Type B pancreatic cell (in vitro differentiated cells): Measurements from ENCODE around the gene CD46. TPM values are rescaled to one million over a fixed set of nuclear protein-coding genes. Genes with fewer than 3 reads are reported as not detected.
A peak's percentile ranks its signal among the peaks of the same experiment; 100 is the strongest.

Source experiments
- DNase-seq: peaks from one replicate; pipeline ENCODE4 v3.0.0; 2021; ENCODE audit warnings: mixed read lengths; ENCODE audit not compliant: unreplicated experiment; ENCODE audit errors: extremely low spot score
- H3K27ac Mint-ChIP-seq: 2 replicates; pipeline ENCODE4 v1.8.0; 2021; ENCODE audit warnings: mild to moderate bottlenecking, mixed read lengths
- H3K27me3 Mint-ChIP-seq: 2 replicates; pipeline ENCODE4 v1.8.0; 2021; ENCODE audit warnings: mixed read lengths
- H3K36me3 Mint-ChIP-seq: 2 replicates; pipeline ENCODE4 v1.8.0; 2021; ENCODE audit warnings: mixed read lengths
- H3K4me1 Mint-ChIP-seq: one replicate; pipeline ENCODE4 v1.8.0; 2021; ENCODE audit warnings: mixed read lengths; ENCODE audit not compliant: unreplicated experiment
- H3K4me3 Mint-ChIP-seq: 2 replicates; pipeline ENCODE4 v1.8.0; 2021; ENCODE audit warnings: mild to moderate bottlenecking, mixed read lengths
- H3K9me3 Mint-ChIP-seq: 2 replicates; pipeline ENCODE4 v1.8.0; 2021; ENCODE audit warnings: mixed read lengths
- CTCF ChIP-seq: fragments of 200-600 bp; sonication (generic); conservative IDR thresholded peaks from 2 replicates; pipeline ENCODE4 v1.5.0; 2021; ENCODE audit warnings: antibody characterized with exemption, mild to moderate bottlenecking
- total RNA-seq: library from RNA; stranded (reverse); gene quantifications from 2 replicates; pipeline ENCODE4 v1.2.1, GENCODE V29; 2021; ENCODE audit warnings: low replicate concordance

CD46 gene
- total RNA-seq, 1 donor from 2014 or later: 155 TPM

DNA sequence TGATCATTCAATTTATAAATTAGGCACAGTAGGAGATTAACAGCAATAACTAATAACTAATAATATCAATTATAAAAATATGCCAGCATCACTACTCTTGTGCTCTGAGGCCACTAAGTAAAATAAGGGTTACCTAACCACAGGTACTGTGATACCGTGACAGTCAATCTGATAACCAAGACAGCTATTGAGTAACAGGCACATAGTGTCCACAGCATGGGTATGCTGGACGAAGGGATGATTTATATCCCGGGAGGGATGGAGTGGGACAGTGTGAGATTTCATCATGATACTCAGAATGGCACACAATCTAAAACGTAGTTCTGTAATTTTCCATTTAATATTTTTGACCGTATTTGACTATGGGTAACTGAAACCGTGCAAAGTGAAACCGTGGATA lies 39.4 kb downstream of the CD46 start:
- Mint-ChIP-seq H3K4me1 (no peaks in the 10 kb centered on the region), H3K9me3 (no peaks in the 10 kb centered on the region), H3K4me3 (no peak overlapping the region), H3K27me3 (no peaks in the 10 kb centered on the region), H3K27ac (no peak overlapping the region), H3K36me3 (peaks cover 21% of the 10 kb centered on the region)
- TF ChIP-seq CTCF: no peak
- DNase-seq: no peak

DNA sequence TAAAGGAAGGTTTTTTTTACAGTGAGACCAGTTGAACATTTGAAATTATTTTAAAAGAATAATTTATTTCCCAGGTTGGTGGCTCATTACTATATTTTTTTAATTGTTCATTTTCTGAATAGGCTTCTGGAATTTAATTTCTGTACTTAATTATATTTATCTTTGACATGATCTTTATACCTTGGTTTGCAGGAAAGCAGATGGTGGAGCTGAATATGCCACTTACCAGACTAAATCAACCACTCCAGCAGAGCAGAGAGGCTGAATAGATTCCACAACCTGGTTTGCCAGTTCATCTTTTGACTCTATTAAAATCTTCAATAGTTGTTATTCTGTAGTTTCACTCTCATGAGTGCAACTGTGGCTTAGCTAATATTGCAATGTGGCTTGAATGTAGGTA lies 41.5 kb downstream of the CD46 start:
- Mint-ChIP-seq H3K27ac (no peak overlapping the region), H3K4me1 (no peaks in the 10 kb centered on the region), H3K27me3 (no peaks in the 10 kb centered on the region), H3K9me3 (no peaks in the 10 kb centered on the region), H3K4me3 (no peak overlapping the region), H3K36me3 (peaks cover 17% of the 10 kb centered on the region)
- DNase-seq: no peak
- TF ChIP-seq CTCF: no peak

- Mint-ChIP-seq H3K27me3 (no peaks in the 10 kb centered on the region), H3K4me3 (no peak overlapping the region), H3K36me3 (peaks cover 13% of the 10 kb centered on the region), H3K27ac (no peak overlapping the region), H3K9me3 (no peaks in the 10 kb centered on the region), H3K4me1 (no peaks in the 10 kb centered on the region)
- no peak for DNase-seq
- TF ChIP-seq CTCF: no peak
These were observed 43.0 kb downstream of the CD46 start for GRCh38 chr1:207794861-207795260.

DNA sequence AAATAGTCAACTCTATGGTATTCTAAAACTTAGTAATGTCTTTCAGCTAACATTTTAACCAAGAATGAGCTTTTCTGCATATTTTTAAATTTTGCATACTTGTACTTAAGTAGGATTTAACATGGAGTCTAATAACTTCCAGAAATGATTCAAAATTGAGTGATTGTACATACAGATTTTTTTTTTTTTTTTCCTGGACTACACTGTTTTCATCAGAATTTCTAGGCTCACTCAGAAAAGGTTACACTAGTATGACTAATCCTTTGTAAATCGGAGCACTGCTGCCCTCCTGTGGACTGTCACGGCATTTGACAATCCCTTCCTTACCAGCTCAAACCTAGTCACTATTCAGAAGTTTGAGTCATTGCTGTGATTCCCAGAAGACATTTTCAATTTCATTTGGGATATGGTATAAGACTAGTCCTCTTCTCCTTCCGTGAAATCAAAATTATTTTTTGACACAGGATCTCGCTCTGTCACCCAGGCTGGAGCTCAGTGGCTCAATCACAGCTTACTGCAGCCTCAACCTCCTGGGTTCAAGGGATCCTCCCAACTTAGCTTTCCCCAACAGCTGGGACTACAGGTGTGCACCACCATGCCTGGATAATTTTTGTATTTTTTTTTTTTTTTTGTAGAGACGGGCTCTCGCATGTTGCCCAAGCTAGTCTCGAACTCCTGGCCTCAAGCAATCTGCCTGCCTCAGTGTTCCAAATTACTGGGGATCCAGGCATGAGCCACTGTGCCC lies 45.5 kb downstream of the CD46 start:
- no peak overlapping the region for H3K4me3 Mint-ChIP-seq

DNA sequence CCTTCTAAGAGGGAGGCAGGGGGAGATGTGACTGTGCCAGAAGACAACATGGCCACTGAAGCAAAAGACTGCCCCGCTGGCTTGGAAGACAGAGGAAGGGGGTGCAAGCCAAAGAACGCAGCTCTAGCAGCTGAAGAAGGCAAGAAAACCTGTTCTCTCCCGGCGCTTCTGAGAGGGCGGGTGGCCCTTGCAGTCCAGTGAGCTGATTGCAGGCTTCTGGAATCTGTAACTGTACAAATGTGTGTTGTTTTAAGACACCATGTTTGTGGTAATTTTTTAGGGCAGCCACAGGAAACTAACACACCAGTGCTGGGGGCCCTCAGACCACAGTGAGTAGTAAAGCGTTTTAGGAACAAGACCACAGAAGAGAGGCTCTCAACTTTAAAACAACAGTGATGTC lies 47.0 kb downstream of the CD46 start:
- no peaks in the 10 kb centered on the region for H3K9me3 Mint-ChIP-seq
- peaks cover 3% of the 10 kb centered on the region for H3K36me3 Mint-ChIP-seq
- H3K27me3 Mint-ChIP-seq: no peaks in the 10 kb centered on the region
- DNase-seq: no peak
- H3K4me1 Mint-ChIP-seq: no peaks in the 10 kb centered on the region
- TF ChIP-seq CTCF: no peak
- no peak overlapping the region for H3K4me3 Mint-ChIP-seq
- no peak overlapping the region for H3K27ac Mint-ChIP-seq

More for the DNA sequence above, 45.5 kb downstream of the CD46 start:
- H3K9me3 Mint-ChIP-seq: no peaks in the 10 kb centered on the region
- no peak overlapping the region for H3K27ac Mint-ChIP-seq
- H3K27me3 Mint-ChIP-seq: no peaks in the 10 kb centered on the region
- TF ChIP-seq CTCF: peak; percentile 89
- peaks cover 6% of the 10 kb centered on the region for H3K36me3 Mint-ChIP-seq
- no peak for DNase-seq
- no peaks in the 10 kb centered on the region for H3K4me1 Mint-ChIP-seq
